ENCODE data around the gene PCNX4. TPM values are rescaled to one million over a fixed set of nuclear protein-coding genes. Genes with fewer than 3 reads are reported as not detected.
"Not testable (repeated sequence)": the region's sequence is repeated elsewhere in the genome, so short reads cannot be mapped to it uniquely, and the experiment has no call there.

The PCNX4 gene
- total RNA-seq, 1 experiment from 2014 or later = 65.1 TPM

DNA sequence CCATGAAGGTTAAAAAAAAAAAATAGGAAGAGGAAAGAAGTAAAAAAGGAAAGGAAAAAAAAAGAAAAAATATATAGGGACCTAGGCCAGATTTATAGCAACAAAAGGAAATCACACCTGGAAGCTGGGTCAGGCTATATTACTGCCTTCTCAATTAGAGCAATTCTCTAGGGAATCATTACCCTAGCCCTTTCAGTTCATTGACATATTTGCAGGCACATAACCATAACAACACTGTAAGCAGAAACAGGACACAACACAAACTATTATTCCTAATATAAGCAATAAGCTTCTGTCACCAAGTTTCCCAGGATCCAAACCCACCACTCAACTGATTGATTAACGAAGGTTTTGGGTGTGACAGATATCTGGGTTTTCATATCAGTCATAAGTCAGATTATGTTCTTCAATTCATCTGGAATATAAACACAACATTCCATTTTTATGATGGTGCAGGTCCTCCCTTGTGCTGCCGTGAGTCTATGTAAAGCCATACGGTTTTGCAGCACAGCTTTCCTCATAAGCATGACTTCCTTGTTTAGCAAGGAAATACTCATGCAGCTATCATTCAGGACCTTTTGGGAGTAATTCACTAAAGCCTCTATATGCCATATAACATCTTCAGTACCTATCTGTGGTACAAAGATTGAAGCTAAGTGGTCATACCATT, 4.2 kb downstream of the PCNX4 start:
- Histone ChIP-seq H3K27ac (no peak overlapping the region), H3K79me2 (ENCODE audit: low read depth) (peaks cover 80% of the 10 kb centered on the region), H4K20me1 (ENCODE audit: insufficient read depth) (no peaks in the 10 kb centered on the region; the same call in 1 of the 2 replicates), H3F3A (ENCODE audit: insufficient read depth, low read depth) (peaks cover 26% of the 10 kb centered on the region), H3K9me2 (ENCODE audit: insufficient read depth) (no peaks in the 10 kb centered on the region), H3K4me1 (replicated peaks; ENCODE audit: insufficient read depth) (peaks cover 16% of the 10 kb centered on the region), H3K27me3 (ENCODE audit: insufficient read depth, low read depth) (no peaks in the 10 kb centered on the region), H2AFZ (no peak overlapping the region), H3K9me3 (ENCODE audit: insufficient read depth, low read depth) (no peaks in the 10 kb centered on the region), H3K4me2 (no peak overlapping the region), H3K4me3 (no peak overlapping the region), H3K36me3 (ENCODE audit: low read depth) (no peaks in the 10 kb centered on the region)
- ChIA-PET POLR2A (ENCODE audit: unreplicated experiment) (no interaction called here), CTCF (no interaction called here)
- BruUV-seq (replicated peaks) = no TSS peak
- DNase-seq = no peak
- TF ChIP-seq, protein P1, sequence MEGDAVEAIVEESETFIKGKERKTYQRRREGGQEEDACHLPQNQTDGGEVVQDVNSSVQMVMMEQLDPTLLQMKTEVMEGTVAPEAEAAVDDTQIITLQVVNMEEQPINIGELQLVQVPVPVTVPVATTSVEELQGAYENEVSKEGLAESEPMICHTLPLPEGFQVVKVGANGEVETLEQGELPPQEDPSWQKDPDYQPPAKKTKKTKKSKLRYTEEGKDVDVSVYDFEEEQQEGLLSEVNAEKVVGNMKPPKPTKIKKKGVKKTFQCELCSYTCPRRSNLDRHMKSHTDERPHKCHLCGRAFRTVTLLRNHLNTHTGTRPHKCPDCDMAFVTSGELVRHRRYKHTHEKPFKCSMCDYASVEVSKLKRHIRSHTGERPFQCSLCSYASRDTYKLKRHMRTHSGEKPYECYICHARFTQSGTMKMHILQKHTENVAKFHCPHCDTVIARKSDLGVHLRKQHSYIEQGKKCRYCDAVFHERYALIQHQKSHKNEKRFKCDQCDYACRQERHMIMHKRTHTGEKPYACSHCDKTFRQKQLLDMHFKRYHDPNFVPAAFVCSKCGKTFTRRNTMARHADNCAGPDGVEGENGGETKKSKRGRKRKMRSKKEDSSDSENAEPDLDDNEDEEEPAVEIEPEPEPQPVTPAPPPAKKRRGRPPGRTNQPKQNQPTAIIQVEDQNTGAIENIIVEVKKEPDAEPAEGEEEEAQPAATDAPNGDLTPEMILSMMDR (conservative IDR thresholded peaks at IDR 0.05) = no peak
- no peak for TF ChIP-seq EZH2 (IDR thresholded peaks at IDR 0.05; ENCODE audit: low read depth)
- intact Hi-C loops (cut with micrococcal nuclease; ENCODE audit: unreplicated experiment) = no loop called here

DNA sequence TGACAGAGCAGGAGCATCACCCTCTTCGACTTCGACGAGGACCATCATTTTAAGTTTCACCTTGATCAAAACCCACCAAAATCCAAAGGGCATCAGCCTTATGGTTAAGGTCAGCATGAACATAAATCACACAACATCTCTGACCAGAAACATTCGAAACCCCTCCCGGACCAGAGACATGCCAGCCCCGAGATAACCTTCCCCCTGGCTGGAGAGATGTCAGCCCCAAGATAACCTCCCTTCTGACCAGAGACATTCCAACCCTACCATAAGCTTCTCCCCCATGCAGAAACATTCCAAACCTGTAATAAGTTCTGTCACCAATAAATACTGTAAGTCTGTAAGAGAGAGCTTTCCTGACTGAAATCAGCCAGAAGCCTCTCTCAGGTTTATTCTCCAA, 6.3 kb downstream of the PCNX4 start:
- BruUV-seq (replicated peaks) = no TSS peak
- Histone ChIP-seq H3K27me3 (ENCODE audit: insufficient read depth, low read depth) (no peaks in the 10 kb centered on the region), H4K20me1 (ENCODE audit: insufficient read depth) (no peaks in the 10 kb centered on the region; the same call in 1 of the 2 replicates), H3K4me3 (no peak overlapping the region), H3F3A (ENCODE audit: insufficient read depth, low read depth) (peaks cover 9% of the 10 kb centered on the region; the same call in 1 of the 2 replicates), H3K9me2 (ENCODE audit: insufficient read depth) (no peaks in the 10 kb centered on the region), H3K9me3 (ENCODE audit: insufficient read depth, low read depth) (no peaks in the 10 kb centered on the region), H3K27ac (no peak overlapping the region), H2AFZ (no peak overlapping the region), H3K4me2 (no peak overlapping the region), H3K4me1 (replicated peaks; ENCODE audit: insufficient read depth) (peaks cover 16% of the 10 kb centered on the region), H3K79me2 (ENCODE audit: low read depth) (peaks cover 84% of the 10 kb centered on the region), H3K36me3 (ENCODE audit: low read depth) (no peaks in the 10 kb centered on the region)
- intact Hi-C loops (cut with micrococcal nuclease; ENCODE audit: unreplicated experiment) = no loop called here
- ChIA-PET CTCF (no interaction called here), POLR2A (ENCODE audit: unreplicated experiment) (no interaction called here)
- no peak for DNase-seq
- TF ChIP-seq EZH2 (IDR thresholded peaks at IDR 0.05; ENCODE audit: low read depth) = no peak
- TF ChIP-seq, protein P1 (conservative IDR thresholded peaks at IDR 0.05) = no peak

DNA sequence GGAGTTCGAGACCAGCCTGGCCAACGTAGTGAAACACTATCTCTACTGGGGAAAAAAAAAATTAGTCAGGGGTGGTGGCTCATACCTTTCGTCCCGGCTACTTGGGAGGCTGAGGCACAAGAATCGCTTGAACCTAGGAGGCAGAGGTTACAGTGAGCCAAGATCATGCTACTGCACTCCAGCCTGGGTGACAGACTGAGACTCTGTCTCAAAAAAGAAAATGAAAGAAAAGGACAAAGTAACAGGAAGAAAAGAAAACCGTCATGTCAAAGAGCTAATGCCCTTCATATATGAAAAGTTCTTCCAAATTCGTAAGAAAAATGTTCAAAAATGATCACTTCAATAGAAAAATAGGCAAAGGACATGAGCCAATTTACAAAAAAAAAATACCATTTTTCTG, 8.1 kb downstream of the PCNX4 start:
- H3K27me3 ChIP-seq (ENCODE audit: insufficient read depth, low read depth); DNase-seq; H3K4me3 ChIP-seq; H3K9me2 ChIP-seq (ENCODE audit: insufficient read depth); H3K36me3 ChIP-seq (ENCODE audit: low read depth); intact Hi-C loops (cut with micrococcal nuclease; ENCODE audit: unreplicated experiment); H3K4me2 ChIP-seq; H3K9me3 ChIP-seq (ENCODE audit: insufficient read depth, low read depth); H3F3A ChIP-seq (ENCODE audit: insufficient read depth, low read depth); H3K4me1 ChIP-seq (replicated peaks; ENCODE audit: insufficient read depth); POLR2A ChIA-PET (ENCODE audit: unreplicated experiment); H2AFZ ChIP-seq; H4K20me1 ChIP-seq (ENCODE audit: insufficient read depth); BruUV-seq (replicated peaks); H3K27ac ChIP-seq: not testable (repeated sequence)
- peaks cover 81% of the 10 kb centered on the region for H3K79me2 ChIP-seq (ENCODE audit: low read depth)
- CTCF ChIA-PET = interaction anchor here (0.6 kb wide), 1 partner anchor 1400 kb away, joined by 3 read pairs; no protein-coding TSS in a partner anchor

DNA sequence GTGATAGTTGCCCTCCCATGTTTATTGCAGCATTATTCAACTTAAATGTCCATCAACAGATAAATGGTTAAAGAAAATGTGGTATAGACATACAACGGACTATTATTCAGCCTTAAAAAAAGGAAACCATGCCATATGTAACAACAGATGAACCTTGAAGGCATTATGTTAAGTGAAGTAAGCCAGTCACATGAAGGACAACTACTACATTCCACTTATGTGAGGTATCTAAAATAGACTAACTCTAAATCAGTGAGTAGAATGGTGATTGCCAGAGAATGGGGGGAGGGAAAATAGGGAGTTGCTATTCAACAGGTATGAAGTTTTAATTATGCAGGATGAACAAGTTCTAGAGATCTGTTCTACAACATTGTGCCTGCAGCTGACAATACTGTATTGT, 10.1 kb downstream of the PCNX4 start:
- TF ChIP-seq, protein P1 (conservative IDR thresholded peaks at IDR 0.05) = no peak
- TF ChIP-seq EZH2 (IDR thresholded peaks at IDR 0.05; ENCODE audit: low read depth) = no peak
- Histone ChIP-seq H3K36me3 (ENCODE audit: low read depth) (no peaks in the 10 kb centered on the region), H3K9me3 (ENCODE audit: insufficient read depth, low read depth) (no peaks in the 10 kb centered on the region), H4K20me1 (ENCODE audit: insufficient read depth) (no peaks in the 10 kb centered on the region), H3K9me2 (ENCODE audit: insufficient read depth) (no peaks in the 10 kb centered on the region), H3K27me3 (ENCODE audit: insufficient read depth, low read depth) (no peaks in the 10 kb centered on the region), H3K4me1 (replicated peaks; ENCODE audit: insufficient read depth) (no peaks in the 10 kb centered on the region), H3K27ac (no peak overlapping the region), H2AFZ (no peak overlapping the region), H3K4me3 (no peak overlapping the region), H3F3A (ENCODE audit: insufficient read depth, low read depth) (no peaks in the 10 kb centered on the region), H3K4me2 (no peak overlapping the region), H3K79me2 (ENCODE audit: low read depth) (peaks cover 67% of the 10 kb centered on the region)
- BruUV-seq (replicated peaks) = no TSS peak
- POLR2A ChIA-PET (ENCODE audit: unreplicated experiment) = no interaction called here
- intact Hi-C loops (cut with micrococcal nuclease; ENCODE audit: unreplicated experiment) = no loop called here
- CTCF ChIA-PET = no interaction called here
- DNase-seq = no peak

All from PC-9 (cell line).